Measurements from ENCODE around the gene CCDC57. TPM values are rescaled to one million over a fixed set of nuclear protein-coding genes. Genes with fewer than 3 reads are reported as not detected.

Gene CCDC57
- polyA plus RNA-seq, 1 donor (not counting 4 experiments of a cell fraction or from before 2014, with no cell fraction given) = 19.2 TPM

DNA sequence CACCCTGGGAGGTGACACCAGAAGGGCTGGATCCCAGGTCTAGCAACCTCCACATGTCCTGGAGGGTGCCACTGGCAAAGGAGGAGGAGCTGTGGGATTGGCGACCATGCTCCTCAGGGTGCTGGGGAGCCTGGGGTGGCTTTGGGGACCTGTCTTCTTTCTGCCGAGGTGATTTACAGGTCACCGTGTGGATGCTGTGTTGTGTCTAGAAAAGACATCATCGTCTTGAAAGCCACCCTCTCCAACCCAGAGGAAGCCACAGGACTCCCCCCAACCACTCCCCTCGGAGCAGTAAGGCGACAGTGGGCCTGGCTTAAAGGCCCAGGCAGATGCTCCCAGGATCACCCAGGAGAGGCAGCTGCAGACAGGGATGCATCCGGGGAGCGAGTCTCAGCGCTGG, 84.9 kb downstream of the CCDC57 start:
- Histone ChIP-seq H2AFZ (ENCODE audit: control insufficient read depth, low read length) (no peak overlapping the region), H3K4me2 (ENCODE audit: control insufficient read depth, extremely low read depth, insufficient read depth, low read depth, low read length) (no peak overlapping the region), H3K9ac (ENCODE audit: control insufficient read depth, extremely low read depth, insufficient read depth, low read length) (no peak overlapping the region), H3K27me3 (ENCODE audit: control insufficient read depth, extremely low read depth, insufficient read depth, low read length) (no peaks in the 10 kb centered on the region), H3K4me3 (ENCODE audit: control insufficient read depth in 2 of 3, extremely low read depth in 1 of 3, insufficient read depth in 2 of 3, low read depth in 1 of 3, low read length in 3 of 3) (no peak overlapping the region), H3K9me1 (ENCODE audit: control insufficient read depth, extremely low read depth, insufficient read depth, low read length) (no peaks in the 10 kb centered on the region), H3K36me3 (ENCODE audit: control insufficient read depth in 2 of 2, extremely low read depth in 1 of 2, insufficient read depth in 2 of 2, low read length in 2 of 2) (peaks cover 5 to 10% of the 10 kb centered on the region in 2 experiments), H3K79me2 (ENCODE audit: control insufficient read depth, insufficient read depth, low read length) (no peaks in the 10 kb centered on the region), H3K9me3 (ENCODE audit: control insufficient read depth, low read depth, low read length) (no peaks in the 10 kb centered on the region), H3K4me1 (ENCODE audit: control insufficient read depth, extremely low read depth, insufficient read depth, low read length) (no peaks in the 10 kb centered on the region), H4K20me1 (ENCODE audit: control insufficient read depth, extremely low read depth, insufficient read depth, low read length) (no peaks in the 10 kb centered on the region), H3K27ac (ENCODE audit: control insufficient read depth, insufficient read depth, low read length) (no peak overlapping the region)
- dilution Hi-C loops (cut with MboI; ENCODE audit: extremely low pct_ligation_motif_present, low sequenced_read_pairs) = no loop called here
- DNase-seq (ENCODE audit: low read depth, low spot score) (no peak), FAIRE-seq (no peak)
- TF ChIP-seq, protein P1, sequence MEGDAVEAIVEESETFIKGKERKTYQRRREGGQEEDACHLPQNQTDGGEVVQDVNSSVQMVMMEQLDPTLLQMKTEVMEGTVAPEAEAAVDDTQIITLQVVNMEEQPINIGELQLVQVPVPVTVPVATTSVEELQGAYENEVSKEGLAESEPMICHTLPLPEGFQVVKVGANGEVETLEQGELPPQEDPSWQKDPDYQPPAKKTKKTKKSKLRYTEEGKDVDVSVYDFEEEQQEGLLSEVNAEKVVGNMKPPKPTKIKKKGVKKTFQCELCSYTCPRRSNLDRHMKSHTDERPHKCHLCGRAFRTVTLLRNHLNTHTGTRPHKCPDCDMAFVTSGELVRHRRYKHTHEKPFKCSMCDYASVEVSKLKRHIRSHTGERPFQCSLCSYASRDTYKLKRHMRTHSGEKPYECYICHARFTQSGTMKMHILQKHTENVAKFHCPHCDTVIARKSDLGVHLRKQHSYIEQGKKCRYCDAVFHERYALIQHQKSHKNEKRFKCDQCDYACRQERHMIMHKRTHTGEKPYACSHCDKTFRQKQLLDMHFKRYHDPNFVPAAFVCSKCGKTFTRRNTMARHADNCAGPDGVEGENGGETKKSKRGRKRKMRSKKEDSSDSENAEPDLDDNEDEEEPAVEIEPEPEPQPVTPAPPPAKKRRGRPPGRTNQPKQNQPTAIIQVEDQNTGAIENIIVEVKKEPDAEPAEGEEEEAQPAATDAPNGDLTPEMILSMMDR (optimal IDR thresholded peaks at IDR 0.05 in 1 of 3, IDR thresholded peaks at IDR 0.05 in 1 of 3, conservative IDR thresholded peaks at IDR 0.05 in 1 of 3; ENCODE audit: extremely low read depth in 1 of 3, insufficient read depth in 2 of 3, low read length in 3 of 3) = no peak
- TF ChIP-seq EZH2 (IDR thresholded peaks at IDR 0.05; ENCODE audit: low read length) = no peak

DNA sequence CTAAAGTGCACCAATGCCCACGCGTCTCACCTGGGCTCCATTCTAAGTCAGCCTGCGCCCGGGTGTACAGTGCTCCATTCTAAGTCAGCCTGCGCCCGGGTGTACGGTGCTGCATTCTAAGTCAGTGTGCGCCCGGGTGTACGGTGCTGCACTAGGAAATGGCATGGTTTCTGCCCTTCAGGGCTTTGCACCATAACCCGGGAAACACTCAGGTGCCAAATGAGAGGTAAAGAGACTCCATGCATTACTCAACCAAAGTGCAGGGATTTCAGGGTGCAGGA, 85.4 kb downstream of the CCDC57 start:
- Histone ChIP-seq H3K27ac (ENCODE audit: control insufficient read depth, insufficient read depth, low read length) (no peak overlapping the region), H3K4me2 (ENCODE audit: control insufficient read depth, extremely low read depth, insufficient read depth, low read depth, low read length) (no peak overlapping the region), H3K9me1 (ENCODE audit: control insufficient read depth, extremely low read depth, insufficient read depth, low read length) (no peaks in the 10 kb centered on the region), H3K4me1 (ENCODE audit: control insufficient read depth, extremely low read depth, insufficient read depth, low read length) (no peaks in the 10 kb centered on the region), H3K4me3 (ENCODE audit: control insufficient read depth in 2 of 3, extremely low read depth in 1 of 3, insufficient read depth in 2 of 3, low read depth in 1 of 3, low read length in 3 of 3) (no peak overlapping the region), H3K36me3 (ENCODE audit: control insufficient read depth in 2 of 2, extremely low read depth in 1 of 2, insufficient read depth in 2 of 2, low read length in 2 of 2) (peaks cover 5 to 10% of the 10 kb centered on the region in 2 experiments), H3K79me2 (ENCODE audit: control insufficient read depth, insufficient read depth, low read length) (no peaks in the 10 kb centered on the region), H3K9ac (ENCODE audit: control insufficient read depth, extremely low read depth, insufficient read depth, low read length) (no peak overlapping the region), H3K9me3 (ENCODE audit: control insufficient read depth, low read depth, low read length) (no peaks in the 10 kb centered on the region), H2AFZ (ENCODE audit: control insufficient read depth, low read length) (no peak overlapping the region), H3K27me3 (ENCODE audit: control insufficient read depth, extremely low read depth, insufficient read depth, low read length) (no peaks in the 10 kb centered on the region), H4K20me1 (ENCODE audit: control insufficient read depth, extremely low read depth, insufficient read depth, low read length) (no peaks in the 10 kb centered on the region)
- DNase-seq (ENCODE audit: low read depth, low spot score) (no peak), FAIRE-seq (no peak)
- dilution Hi-C loops (cut with MboI; ENCODE audit: extremely low pct_ligation_motif_present, low sequenced_read_pairs) = no loop called here
- TF ChIP-seq, protein P1 (optimal IDR thresholded peaks at IDR 0.05 in 1 of 3, IDR thresholded peaks at IDR 0.05 in 1 of 3, conservative IDR thresholded peaks at IDR 0.05 in 1 of 3; ENCODE audit: extremely low read depth in 1 of 3, insufficient read depth in 2 of 3, low read length in 3 of 3) = no peak
- TF ChIP-seq EZH2 (IDR thresholded peaks at IDR 0.05; ENCODE audit: low read length) = no peak

Measured in keratinocyte (primary cell).